SK-N-MC (cell line): ENCODE measurements around the gene OBSCN.

Experiments
- EZH2 ChIP-seq: fragments of 200-600 bp; sonication (generic); IDR thresholded peaks from one replicate; pipeline ENCODE4 v1.6.1; 2017; ENCODE audit warnings: antibody characterized with exemption
- FOXP2 ChIP-seq: optimal IDR thresholded peaks from 2 replicates; pipeline ENCODE3; 2011; ENCODE audit warnings: mild to moderate bottlenecking, moderate library complexity; ENCODE audit not compliant: insufficient read depth; ENCODE audit errors: extremely low read length, control extremely low read depth
- POLR2AphosphoS5 ChIP-seq: IDR thresholded peaks from 2 replicates; pipeline ENCODE4 v1.6.1; 2012; ENCODE audit warnings: mild to moderate bottlenecking, low read depth, low read length, borderline replicate concordance

- no peak for TF ChIP-seq POLR2AphosphoS5
- no peak for TF ChIP-seq EZH2
- TF ChIP-seq FOXP2: no peak
These were observed 207.4 kb downstream of the OBSCN start for GRCh38 chr1:228415221-228415620.
